Epithelial cell of prostate (primary cell): Measurements from ENCODE around the gene ST6GALNAC5.
"Not testable (repeated sequence)": the region's sequence is repeated elsewhere in the genome, so short reads cannot be mapped to it uniquely, and the experiment has no call there.

Source experiments
- DNase-seq: peaks from one replicate; pipeline ENCODE4 v3.0.0-alpha.2; 2011; ENCODE audit warnings: low read depth, low spot score
- H3K27ac ChIP-seq: fragments of 450-650 bp; 2 replicates; pipeline ENCODE4 v1.5.1; 2017; ENCODE audit warnings: mild to moderate bottlenecking

ST6GALNAC5 gene

DNA sequence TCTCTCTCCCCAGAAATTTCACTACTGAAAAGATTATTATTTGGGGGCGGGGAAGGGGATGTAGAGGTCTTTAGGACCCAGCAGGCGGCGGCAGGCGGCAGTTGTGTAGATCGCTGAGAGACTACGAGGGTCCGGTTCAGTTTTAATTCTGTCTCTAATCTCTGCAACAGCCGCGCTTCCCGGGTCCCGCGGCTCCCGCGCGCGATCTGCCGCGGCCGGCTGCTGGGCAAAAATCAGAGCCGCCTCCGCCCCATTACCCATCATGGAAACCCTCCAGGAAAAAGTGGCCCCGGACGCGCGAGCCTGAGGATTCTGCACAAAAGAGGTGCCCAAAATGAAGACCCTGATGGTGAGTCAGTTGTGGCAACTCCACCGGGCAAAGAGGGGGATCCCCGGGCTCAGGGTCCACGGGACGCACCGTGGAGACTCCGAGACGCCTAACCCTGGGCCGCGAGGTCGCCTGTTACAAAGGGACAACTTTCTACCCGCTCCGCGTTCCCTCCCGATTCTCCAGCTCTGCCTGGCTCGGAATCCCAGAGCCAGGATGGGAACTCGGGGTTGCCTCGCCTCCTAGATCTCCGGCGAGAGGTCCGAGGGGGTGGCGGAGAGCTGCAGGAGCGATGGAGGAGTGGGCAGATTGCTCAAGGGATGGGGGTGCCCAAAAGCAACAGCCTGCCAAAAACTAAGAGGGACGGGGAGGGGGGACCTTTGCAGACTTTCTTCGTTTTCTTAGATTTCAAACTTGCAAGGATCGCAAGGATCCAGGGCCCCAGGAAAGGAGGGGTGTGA is at the start of gene ST6GALNAC5:
Gene ST6GALNAC5, plus strand, starts transcription at position 139 of the 789 bp plus-strand sequence.
- no peak within 1 kb of the TSS for H3K27ac ChIP-seq
- no peak for DNase-seq

DNA sequence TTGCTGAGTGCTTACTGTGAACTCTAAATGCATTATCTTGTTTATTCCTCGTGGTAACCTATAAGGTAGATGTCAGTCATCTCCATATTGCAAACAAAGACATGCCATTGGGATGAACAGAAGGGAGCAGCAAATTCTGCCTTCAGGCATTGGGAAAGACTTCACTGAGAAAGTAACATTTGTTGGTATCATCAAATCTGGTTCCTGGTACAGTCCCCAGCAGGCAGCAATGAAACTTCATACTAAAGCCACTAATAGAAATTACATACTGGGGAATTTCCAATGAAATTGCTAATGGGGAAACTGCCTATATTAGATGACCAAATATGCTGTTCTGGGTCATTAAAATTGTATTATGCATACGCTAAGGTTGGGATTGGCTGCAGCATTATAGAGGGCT is 47.3 kb upstream of the ST6GALNAC5 start:
- DNase-seq, result no peak
- no peak overlapping the region for H3K27ac ChIP-seq

GRCh38 chr1:76822961-76823360 is 44.3 kb upstream of the ST6GALNAC5 start:
- not testable (repeated sequence) for DNase-seq, H3K27ac ChIP-seq

DNA sequence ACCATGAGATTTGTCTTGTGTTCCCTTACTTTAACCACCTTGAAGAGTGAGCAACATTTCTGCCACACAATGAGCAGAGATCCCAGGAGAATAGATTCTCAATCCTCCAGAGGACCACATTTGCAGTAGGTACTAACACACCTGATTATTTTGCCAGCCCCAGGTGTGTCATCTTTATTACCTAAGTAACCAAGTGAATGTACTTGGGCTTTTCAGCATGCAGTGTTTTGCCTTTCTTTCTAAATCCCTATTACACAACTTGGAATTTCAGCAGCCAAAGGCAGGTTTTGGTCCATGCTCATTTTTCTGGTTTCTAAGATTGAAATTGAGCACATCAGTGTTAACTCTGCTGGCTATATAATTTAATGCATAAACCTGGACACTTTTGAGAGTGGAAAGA is 43.2 kb upstream of the ST6GALNAC5 start:
- no peak for DNase-seq
- H3K27ac ChIP-seq, result no peak overlapping the region

DNA sequence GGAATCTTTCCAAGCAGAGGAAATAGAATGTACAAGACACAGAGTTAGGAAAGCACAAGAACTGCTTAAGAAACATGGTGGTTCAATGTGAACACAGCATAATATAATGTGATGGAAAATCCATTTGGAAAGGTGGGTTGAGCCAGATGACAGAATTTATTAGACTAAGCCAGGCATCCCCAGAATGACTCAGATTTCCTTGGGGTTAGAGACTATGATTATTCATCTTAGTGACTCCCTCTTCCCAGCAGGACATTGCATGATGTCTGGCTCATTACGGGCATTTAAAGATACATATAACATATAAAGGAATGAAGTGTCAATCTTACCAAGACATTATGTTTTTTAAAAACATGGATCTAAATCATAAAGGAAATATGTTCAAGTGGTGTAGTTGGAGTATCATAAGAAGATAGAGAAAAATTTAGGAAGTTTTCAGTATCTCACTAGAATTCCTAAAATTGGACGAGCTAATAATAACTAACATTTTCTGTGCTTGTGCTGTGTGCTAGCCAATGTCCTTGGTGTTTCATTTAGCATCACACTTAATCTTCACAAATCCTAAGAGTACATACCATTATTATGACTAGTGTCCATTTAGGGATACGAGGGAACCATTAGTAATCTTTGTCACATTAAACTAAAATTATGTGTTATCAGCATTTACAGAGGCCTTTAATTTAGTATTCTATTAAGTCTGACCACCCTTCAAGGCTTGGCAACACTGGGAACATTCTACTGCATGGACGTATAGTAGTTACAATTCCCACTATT is 41.0 kb upstream of the ST6GALNAC5 start:
- DNase-seq, result peak; percentile 1

DNA sequence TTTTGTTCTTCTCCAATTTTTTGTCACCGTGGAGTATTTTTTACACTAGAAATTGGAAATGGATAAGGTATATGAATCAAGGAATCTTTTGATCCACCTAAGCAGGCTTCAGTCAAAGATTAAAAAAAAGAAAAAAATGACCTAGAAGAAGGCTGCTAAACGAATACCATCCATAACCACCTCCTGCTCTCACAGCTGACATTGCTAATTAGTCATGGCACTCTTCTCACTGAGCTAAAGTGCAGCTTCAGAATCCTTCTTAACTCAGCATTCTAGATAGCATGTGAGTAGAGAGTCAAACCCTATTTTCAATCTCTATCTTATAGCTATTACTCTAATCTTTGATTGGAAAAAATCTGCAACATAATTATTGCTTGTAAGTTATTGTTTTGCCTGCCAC is 40.2 kb upstream of the ST6GALNAC5 start:
- H3K27ac ChIP-seq, result no peak overlapping the region

More for the DNA sequence above, 41.0 kb upstream of the ST6GALNAC5 start:
- no peak overlapping the region for H3K27ac ChIP-seq

DNA sequence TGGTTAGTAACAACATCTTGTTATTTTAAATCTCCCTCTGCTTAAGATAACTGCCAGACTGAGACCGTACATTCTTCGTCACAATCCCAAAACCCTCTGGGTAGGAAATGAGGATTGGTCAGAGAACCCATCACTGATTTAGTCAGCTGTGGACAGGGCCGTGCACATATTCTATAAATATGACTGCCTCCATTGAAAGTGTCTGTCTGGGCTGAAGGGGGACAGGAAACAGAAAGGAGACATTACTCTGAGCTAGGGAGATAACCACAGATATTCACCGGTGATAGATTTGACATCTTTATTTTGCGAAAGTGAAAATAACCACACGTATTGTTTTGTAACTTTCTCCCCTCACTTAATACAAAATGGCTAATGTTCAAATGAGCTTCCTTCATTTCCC is 36.9 kb upstream of the ST6GALNAC5 start:
- H3K27ac ChIP-seq, result no peak overlapping the region
- DNase-seq, result no peak

More for the DNA sequence above, 40.2 kb upstream of the ST6GALNAC5 start:
- no peak for DNase-seq

DNA sequence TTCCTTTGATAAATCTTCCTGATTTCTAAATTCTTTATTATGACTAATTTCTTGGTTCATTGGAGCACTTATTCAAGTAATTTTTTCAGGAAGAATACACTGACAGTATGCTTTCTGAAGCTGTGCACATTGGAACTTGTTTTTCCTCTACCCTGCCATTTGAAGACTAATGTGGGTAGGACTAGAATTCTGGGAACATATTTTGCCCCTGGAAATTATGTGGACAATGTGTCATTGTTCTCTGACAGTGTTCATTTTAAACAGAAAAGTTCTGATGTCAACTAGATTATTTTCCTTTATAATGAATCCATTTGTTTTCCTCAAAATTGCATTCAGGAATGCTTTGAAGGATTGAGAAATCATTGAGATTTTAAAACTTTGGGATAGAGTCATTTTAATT is 34.8 kb upstream of the ST6GALNAC5 start:
- DNase-seq, result no peak
- H3K27ac ChIP-seq, result no peak overlapping the region

GRCh38 chr1:76833151-76833550 is 34.1 kb upstream of the ST6GALNAC5 start:
- H3K27ac ChIP-seq, result no peak overlapping the region
- peak; percentile 3 for DNase-seq

DNA sequence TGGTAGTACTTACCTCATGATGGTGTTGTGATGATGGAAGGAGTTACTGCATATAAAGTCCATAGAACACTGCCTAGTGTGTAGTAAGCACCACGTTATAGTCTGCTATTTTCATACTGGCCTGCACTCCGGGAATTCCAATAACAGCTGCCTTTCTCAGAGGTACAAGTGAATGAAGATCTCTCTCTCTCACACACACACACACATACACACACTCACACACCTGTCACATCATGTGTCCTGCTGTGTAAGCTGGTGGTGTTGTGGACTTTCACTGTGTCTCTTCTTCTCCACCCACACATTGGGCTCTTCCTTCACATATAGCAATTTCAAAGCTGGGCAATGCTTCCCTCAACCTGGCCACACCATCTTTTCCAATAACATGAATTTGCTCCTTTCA is 33.4 kb upstream of the ST6GALNAC5 start:
- no peak overlapping the region for H3K27ac ChIP-seq
- no peak for DNase-seq

DNA sequence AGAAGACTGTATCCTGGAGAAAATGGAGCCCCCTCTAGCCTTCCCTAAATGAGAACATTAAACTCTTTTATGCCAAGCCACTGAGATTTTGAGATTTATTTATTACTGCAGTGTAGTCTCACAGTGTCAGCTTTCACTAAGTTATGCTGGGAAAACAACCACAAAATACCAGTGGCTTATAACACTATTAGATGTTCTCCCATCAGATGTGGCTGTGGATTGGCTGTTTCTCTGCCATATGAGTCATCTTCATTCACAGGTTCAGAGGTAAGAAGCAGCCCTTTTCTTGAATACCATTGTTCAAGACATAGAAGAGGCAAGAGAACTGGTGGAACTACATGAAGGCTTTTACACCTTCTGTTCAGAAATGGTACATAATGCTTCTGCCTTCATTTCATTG is 32.1 kb upstream of the ST6GALNAC5 start:
- no peak for DNase-seq
- no peak overlapping the region for H3K27ac ChIP-seq

- no peak for DNase-seq
Measured at GRCh38 chr1:76840278-76840677, 27.0 kb upstream of the ST6GALNAC5 start.

DNA sequence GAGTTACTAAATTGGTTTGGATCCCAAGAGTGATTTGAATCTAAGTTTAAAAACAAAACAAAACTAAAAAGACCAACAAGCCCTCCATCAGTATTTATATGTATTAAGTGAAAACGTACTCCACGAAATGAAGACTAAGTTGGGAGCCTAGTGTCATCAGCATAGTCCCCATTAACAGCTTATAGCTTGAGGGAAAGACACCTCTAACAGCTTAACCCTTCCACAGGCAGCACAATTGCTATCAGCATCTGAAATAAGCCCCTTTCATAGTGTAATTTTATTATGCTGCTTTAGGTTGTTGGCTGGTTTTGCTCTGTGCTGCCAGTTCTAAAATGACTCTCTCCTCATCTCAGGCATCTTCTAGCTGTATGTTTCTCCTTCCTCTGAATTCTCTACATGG is 25.8 kb upstream of the ST6GALNAC5 start:
- no peak overlapping the region for H3K27ac ChIP-seq
- no peak for DNase-seq

More at GRCh38 chr1:76840278-76840677, 27.0 kb upstream of the ST6GALNAC5 start:
- no peak overlapping the region for H3K27ac ChIP-seq

DNA sequence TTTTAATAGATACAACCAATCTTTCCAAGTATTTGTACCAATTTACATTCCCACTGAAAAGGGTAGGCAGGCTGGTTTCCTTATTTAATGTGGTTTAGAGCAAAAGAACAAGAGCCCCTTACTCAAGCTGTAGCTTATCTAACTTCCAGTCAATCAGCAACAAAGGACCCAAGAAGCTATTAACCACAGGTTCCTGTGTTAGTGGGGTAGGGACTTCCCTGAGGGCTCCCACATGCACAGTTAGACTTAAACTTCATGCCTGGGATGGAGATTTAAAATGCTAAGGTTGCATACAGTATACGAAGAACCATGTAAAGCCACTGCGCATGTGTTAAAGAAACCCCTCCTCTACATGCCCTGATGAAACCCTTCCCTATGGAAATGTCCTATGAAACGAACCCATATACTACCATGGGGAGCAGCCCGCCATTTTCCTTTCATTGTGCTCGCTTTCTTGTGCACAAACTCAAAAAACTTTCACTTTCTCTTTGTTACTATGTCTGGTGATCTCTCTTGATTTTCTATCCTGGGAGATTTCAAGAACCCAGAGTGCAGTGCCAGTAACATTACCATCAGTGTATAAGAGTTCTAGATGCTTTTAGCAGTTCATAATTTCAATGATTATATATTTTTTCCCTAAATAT is 23.3 kb upstream of the ST6GALNAC5 start:
- H3K27ac ChIP-seq, result no peak overlapping the region
- no peak for DNase-seq

DNA sequence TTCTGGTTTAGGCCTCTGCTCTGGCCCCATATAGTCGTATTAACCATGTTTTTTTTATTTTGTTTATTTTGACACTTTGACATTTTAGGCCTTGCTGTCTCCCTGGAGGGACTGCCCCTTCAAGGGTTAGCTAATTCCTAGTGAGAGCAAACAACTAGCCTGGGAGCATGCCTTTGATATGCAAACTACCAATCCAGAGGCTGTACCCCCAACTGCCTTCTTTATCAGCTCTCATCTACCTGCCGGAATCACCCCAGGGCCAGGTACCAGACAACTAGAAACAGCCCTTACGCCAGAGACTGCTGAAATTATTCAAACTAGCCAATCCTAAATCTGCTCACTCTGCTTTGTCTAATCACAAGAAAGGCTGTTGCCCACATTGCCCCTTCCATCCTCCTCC is 13.0 kb upstream of the ST6GALNAC5 start:
- DNase-seq, result no peak
- no peak overlapping the region for H3K27ac ChIP-seq

DNA sequence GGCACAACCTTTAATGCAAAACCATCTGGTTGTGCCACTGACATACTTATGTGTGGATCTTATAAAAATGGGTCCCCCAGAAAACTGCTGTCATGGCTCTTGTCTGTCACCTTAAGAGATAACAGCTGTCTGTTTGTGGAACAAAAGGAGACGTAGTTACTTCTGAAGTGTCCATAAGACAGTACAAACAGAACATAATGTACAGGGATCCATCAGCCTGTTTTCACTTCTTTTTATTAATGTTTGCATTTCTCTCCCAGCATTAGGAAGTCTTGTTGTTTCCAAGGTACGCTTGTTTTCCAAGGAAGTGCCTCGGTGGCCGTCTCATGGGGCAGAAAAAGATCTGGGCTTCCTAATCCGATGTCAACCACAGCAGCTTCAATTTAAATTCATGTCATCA is 11.2 kb upstream of the ST6GALNAC5 start:
- DNase-seq, result no peak
- H3K27ac ChIP-seq, result no peak overlapping the region

- H3K27ac ChIP-seq, result no peak overlapping the region
- no peak for DNase-seq
Measured at GRCh38 chr1:76857138-76857537, 10.1 kb upstream of the ST6GALNAC5 start.

- no peak overlapping the region for H3K27ac ChIP-seq
- no peak for DNase-seq
Measured at GRCh38 chr1:76857973-76858372, 9.3 kb upstream of the ST6GALNAC5 start.

GRCh38 chr1:76861149-76861548 is 6.1 kb upstream of the ST6GALNAC5 start:
- DNase-seq, result no peak

GRCh38 chr1:76862447-76862846 is 4.8 kb upstream of the ST6GALNAC5 start:
- DNase-seq, result no peak
- H3K27ac ChIP-seq, result no peak overlapping the region

More at GRCh38 chr1:76861149-76861548, 6.1 kb upstream of the ST6GALNAC5 start:
- no peak overlapping the region for H3K27ac ChIP-seq

DNA sequence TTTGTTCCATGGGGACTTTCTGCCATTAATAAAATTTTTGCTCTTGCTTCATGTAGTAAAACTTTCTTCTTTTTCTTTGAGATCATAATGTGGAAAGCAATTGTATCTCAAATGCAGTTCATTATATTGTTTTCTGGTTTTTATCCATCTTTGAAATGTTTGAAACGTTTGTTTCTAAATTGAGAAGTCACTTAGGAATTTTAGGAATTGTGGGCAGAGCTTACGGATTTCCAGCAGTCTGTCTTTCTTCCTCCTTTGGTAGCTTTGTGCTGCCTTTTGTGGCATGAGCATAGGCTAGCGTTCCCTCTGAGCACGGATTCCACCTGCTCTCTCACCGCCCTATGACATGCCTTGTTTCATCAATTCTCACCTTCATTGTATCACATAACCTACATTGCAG is 2.9 kb upstream of the ST6GALNAC5 start:
- DNase-seq, result no peak
- no peak overlapping the region for H3K27ac ChIP-seq
